Nephron progenitor cell (in vitro differentiated cells): ENCODE results near the gene AFAP1L2.

Source experiments
- DNase-seq: peaks from one replicate; pipeline ENCODE4 v3.0.0; 2021
- H3K27ac Mint-ChIP-seq: 2 replicates; pipeline ENCODE4 v1.8.0; 2021; ENCODE audit warnings: mild to moderate bottlenecking, moderate library complexity, mixed read lengths
- H3K27me3 Mint-ChIP-seq: 2 replicates; pipeline ENCODE4 v1.8.0; 2021; ENCODE audit warnings: mild to moderate bottlenecking, low read depth, mixed read lengths; ENCODE audit not compliant: poor library complexity
- H3K36me3 Mint-ChIP-seq: 2 replicates; pipeline ENCODE4 v1.8.0; 2021; ENCODE audit warnings: low read depth, mixed read lengths
- H3K4me1 Mint-ChIP-seq: 2 replicates; pipeline ENCODE4 v1.8.0; 2021; ENCODE audit warnings: mixed read lengths
- H3K4me3 Mint-ChIP-seq: 2 replicates; pipeline ENCODE4 v1.8.0; 2021; ENCODE audit warnings: mild to moderate bottlenecking, moderate library complexity, mixed read lengths
- H3K9me3 Mint-ChIP-seq: 2 replicates; pipeline ENCODE4 v1.8.0; 2021; ENCODE audit warnings: mild to moderate bottlenecking, moderate library complexity, mixed read lengths
- CTCF ChIP-seq: fragments of 200-600 bp; sonication (generic); IDR thresholded peaks from 2 replicates; pipeline ENCODE4 v1.5.0; 2021; ENCODE audit warnings: antibody characterized with exemption

The AFAP1L2 gene

GRCh38 chr10:114320249-114321116 lies 83.8 kb downstream of the AFAP1L2 start:
- no peak overlapping the region for H3K4me3 Mint-ChIP-seq
- H3K27ac Mint-ChIP-seq, result no peak overlapping the region
- no peaks in the 10 kb centered on the region for H3K9me3 Mint-ChIP-seq
- TF ChIP-seq CTCF, result no peak
- no peak for DNase-seq
- H3K27me3 Mint-ChIP-seq, result no peaks in the 10 kb centered on the region
- H3K4me1 Mint-ChIP-seq, result peaks cover 62% of the 10 kb centered on the region
- peaks cover 36% of the 10 kb centered on the region for H3K36me3 Mint-ChIP-seq

- Mint-ChIP-seq H3K27ac (peak overlapping the region; percentile 89), H3K36me3 (peaks cover 36% of the 10 kb centered on the region), H3K4me3 (no peak overlapping the region), H3K27me3 (no peaks in the 10 kb centered on the region), H3K9me3 (no peaks in the 10 kb centered on the region), H3K4me1 (peaks cover 54% of the 10 kb centered on the region)
- DNase-seq, result no peak
- no peak for TF ChIP-seq CTCF
Observed at GRCh38 chr10:114319406-114320248, 84.7 kb downstream of the AFAP1L2 start.

GRCh38 chr10:114316744-114317143 lies 87.6 kb downstream of the AFAP1L2 start:
- peak overlapping the region; percentile 73 for H3K27ac Mint-ChIP-seq
- peaks cover 37% of the 10 kb centered on the region for H3K4me1 Mint-ChIP-seq
- no peak overlapping the region for H3K4me3 Mint-ChIP-seq
- DNase-seq, result no peak
- H3K9me3 Mint-ChIP-seq, result no peaks in the 10 kb centered on the region
- no peaks in the 10 kb centered on the region for H3K27me3 Mint-ChIP-seq
- TF ChIP-seq CTCF, result no peak
- H3K36me3 Mint-ChIP-seq, result peaks cover 23% of the 10 kb centered on the region

GRCh38 chr10:114315566-114316420 lies 88.5 kb downstream of the AFAP1L2 start:
- no peaks in the 10 kb centered on the region for H3K9me3 Mint-ChIP-seq
- peaks cover 30% of the 10 kb centered on the region for H3K4me1 Mint-ChIP-seq
- no peak overlapping the region for H3K4me3 Mint-ChIP-seq
- no peaks in the 10 kb centered on the region for H3K27me3 Mint-ChIP-seq
- TF ChIP-seq CTCF, result no peak
- peak overlapping the region; percentile 73 for H3K27ac Mint-ChIP-seq
- peaks cover 15% of the 10 kb centered on the region for H3K36me3 Mint-ChIP-seq
- DNase-seq, result no peak

GRCh38 chr10:114313866-114314265 lies 90.4 kb downstream of the AFAP1L2 start:
- no peak for DNase-seq
- Mint-ChIP-seq H3K27me3 (no peaks in the 10 kb centered on the region), H3K27ac (peak overlapping the region; percentile 45), H3K36me3 (peaks cover 9% of the 10 kb centered on the region), H3K4me3 (no peak overlapping the region), H3K9me3 (no peaks in the 10 kb centered on the region), H3K4me1 (peaks cover 21% of the 10 kb centered on the region)
- no peak for TF ChIP-seq CTCF
